Measurements from ENCODE around the gene LCE3C. TPM values are rescaled to one million over a fixed set of nuclear protein-coding genes. Genes with fewer than 3 reads are reported as not detected.

Gene LCE3C
- polyA plus RNA-seq, 1 experiment: not detected

DNA sequence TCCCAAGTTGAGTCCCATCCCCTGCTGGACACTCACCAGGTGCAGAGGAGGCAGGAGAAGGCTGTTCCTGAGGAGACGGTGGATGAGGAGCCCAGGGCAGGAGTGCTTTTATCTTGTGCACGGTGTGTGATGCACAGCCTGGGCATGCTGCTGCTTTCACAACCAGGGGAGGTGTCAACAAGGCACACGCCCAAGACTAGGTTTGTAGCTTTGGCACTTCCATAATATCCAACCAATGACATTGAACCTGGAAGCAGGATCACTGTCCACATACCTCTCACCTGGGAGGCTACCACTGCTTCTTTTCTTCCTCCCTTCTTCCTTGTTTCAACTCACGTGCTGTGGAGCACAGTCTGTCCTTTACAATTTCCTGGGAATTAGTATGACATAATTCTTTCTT is 19.6 kb upstream of the LCE3C start, which contains the start of gene LCE3D:
TSS of gene LCE3D (minus strand) at position 84 of the 400 bp plus-strand sequence. CDS start 580 bp downstream, outside the sequence.
- CTCF ChIA-PET: no interaction called here
- H3K4me3 ChIP-seq (ENCODE audit: low read depth, low read length): no peak within 1 kb of the TSS
- TF ChIP-seq, protein P1, sequence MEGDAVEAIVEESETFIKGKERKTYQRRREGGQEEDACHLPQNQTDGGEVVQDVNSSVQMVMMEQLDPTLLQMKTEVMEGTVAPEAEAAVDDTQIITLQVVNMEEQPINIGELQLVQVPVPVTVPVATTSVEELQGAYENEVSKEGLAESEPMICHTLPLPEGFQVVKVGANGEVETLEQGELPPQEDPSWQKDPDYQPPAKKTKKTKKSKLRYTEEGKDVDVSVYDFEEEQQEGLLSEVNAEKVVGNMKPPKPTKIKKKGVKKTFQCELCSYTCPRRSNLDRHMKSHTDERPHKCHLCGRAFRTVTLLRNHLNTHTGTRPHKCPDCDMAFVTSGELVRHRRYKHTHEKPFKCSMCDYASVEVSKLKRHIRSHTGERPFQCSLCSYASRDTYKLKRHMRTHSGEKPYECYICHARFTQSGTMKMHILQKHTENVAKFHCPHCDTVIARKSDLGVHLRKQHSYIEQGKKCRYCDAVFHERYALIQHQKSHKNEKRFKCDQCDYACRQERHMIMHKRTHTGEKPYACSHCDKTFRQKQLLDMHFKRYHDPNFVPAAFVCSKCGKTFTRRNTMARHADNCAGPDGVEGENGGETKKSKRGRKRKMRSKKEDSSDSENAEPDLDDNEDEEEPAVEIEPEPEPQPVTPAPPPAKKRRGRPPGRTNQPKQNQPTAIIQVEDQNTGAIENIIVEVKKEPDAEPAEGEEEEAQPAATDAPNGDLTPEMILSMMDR (IDR thresholded peaks at IDR 0.05; ENCODE audit: insufficient read depth, low read depth, low read length): no peak
- no peak for DNase-seq (ENCODE audit: low read depth)
- POLR2A ChIA-PET: no interaction called here
- H3K27me3 ChIP-seq (ENCODE audit: control insufficient read depth, insufficient read depth, low read length): no peaks in the 10 kb centered on the region
- no peaks in the 10 kb centered on the region for H3K36me3 ChIP-seq (ENCODE audit: control insufficient read depth, insufficient read depth, low read length)

DNA sequence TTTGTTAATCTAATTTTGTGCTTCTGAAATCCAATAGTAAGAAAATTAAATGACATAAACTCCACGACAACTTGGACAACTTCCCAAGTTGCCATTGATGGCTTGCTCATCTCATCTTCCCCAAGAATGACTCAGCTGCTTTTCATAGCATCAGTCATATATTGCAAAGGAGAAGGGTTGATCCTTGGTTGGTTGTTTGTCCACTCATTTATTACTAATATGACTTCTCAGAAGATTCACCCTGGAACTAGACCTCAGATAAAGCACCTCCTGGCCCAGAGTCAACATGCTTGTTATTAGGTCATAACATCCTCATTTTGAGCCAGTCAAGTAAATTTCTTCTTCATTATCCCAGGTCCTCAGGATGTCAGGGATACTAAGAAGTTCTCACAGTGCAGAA is 17.4 kb upstream of the LCE3C start:
- ChIA-PET CTCF (no interaction called here), POLR2A (no interaction called here)
- Histone ChIP-seq H3K27me3 (ENCODE audit: control insufficient read depth, insufficient read depth, low read length) (no peaks in the 10 kb centered on the region), H3K4me3 (ENCODE audit: low read depth, low read length) (no peak overlapping the region), H3K36me3 (ENCODE audit: control insufficient read depth, insufficient read depth, low read length) (no peaks in the 10 kb centered on the region)
- no peak for DNase-seq (ENCODE audit: low read depth)
- TF ChIP-seq, protein P1 (IDR thresholded peaks at IDR 0.05; ENCODE audit: insufficient read depth, low read depth, low read length): no peak

DNA sequence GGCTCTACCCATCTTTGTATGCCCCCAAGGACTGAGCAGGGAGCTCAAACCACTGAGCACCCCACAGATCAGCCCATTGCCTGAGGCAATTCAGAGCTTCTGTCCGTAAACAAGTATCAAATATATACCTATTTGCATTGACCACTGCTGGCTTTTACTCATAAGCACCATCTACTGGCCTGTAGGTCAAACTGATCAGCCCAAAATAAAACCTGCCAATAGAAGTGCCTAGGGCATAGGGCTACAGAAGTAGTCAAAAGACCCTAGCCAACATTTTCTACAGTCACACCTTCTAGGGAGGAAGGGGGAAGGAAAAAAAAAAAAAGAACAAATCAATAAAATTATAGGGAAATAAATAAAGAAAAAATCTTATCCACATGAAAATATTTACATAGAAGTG is 14.4 kb upstream of the LCE3C start:
- H3K4me3 ChIP-seq (ENCODE audit: low read depth, low read length): no peak overlapping the region
- ChIA-PET CTCF (no interaction called here), POLR2A (no interaction called here)
- no peaks in the 10 kb centered on the region for H3K27me3 ChIP-seq (ENCODE audit: control insufficient read depth, insufficient read depth, low read length)
- no peaks in the 10 kb centered on the region for H3K36me3 ChIP-seq (ENCODE audit: control insufficient read depth, insufficient read depth, low read length)
- no peak for DNase-seq (ENCODE audit: low read depth)
- TF ChIP-seq, protein P1 (IDR thresholded peaks at IDR 0.05; ENCODE audit: insufficient read depth, low read depth, low read length): no peak

DNA sequence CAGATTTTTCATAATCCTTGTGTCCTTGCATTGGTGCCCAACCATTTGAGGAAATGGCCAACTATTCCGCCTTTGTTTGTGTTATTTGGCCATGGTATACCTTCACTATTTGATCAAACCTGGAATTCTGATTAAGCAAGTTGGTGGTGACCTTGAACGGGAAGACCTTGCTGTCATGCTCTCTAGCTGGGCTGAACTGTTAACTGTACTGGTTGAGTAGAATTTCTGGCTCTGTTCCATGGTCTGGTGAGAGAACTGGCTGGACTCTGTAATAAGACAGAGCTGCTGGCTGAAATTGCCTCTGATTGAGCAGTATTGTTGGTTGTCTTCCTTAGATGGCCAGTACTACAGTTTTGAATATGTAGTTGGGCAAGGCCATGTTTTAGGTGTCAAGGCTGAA is 3.0 kb upstream of the LCE3C start:
- TF ChIP-seq, protein P1 (IDR thresholded peaks at IDR 0.05; ENCODE audit: insufficient read depth, low read depth, low read length): no peak
- no peaks in the 10 kb centered on the region for H3K36me3 ChIP-seq (ENCODE audit: control insufficient read depth, insufficient read depth, low read length)
- CTCF ChIA-PET: no interaction called here

DNA sequence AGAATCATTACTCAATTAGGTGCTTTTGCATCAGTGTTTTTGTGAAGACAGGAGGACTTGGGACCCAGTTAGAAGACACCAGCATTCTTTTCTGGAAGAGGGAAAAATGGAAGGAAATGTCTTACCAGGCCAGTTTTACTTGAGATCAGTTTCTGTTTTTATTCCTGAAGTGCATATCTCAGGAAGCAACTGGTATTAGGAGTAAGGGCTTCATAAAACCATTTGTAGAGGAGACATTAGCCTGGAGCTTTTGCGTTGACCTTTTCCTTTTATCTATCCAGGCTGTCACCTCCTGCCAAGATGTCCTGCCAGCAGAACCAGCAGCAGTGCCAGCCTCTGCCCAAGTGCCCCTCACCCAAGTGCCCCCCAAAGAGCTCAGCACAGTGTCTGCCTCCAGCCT is 13.5 kb downstream of the LCE3C start, which contains the start of gene LCE3B:
TSS of gene LCE3B (plus strand) at position 301 of the 400 bp plus-strand sequence. CDS start at position 301, 0 bp downstream.
- TF ChIP-seq, protein P1 (IDR thresholded peaks at IDR 0.05; ENCODE audit: insufficient read depth, low read depth, low read length): no peak
- no peak for DNase-seq (ENCODE audit: low read depth)
- ChIA-PET CTCF (no interaction called here), POLR2A (no interaction called here)
- no peaks in the 10 kb centered on the region for H3K36me3 ChIP-seq (ENCODE audit: control insufficient read depth, insufficient read depth, low read length)
- no peak within 1 kb of the TSS for H3K4me3 ChIP-seq (ENCODE audit: low read depth, low read length)
- H3K27me3 ChIP-seq (ENCODE audit: control insufficient read depth, insufficient read depth, low read length): no peaks in the 10 kb centered on the region

More for the DNA sequence above, 3.0 kb upstream of the LCE3C start:
- POLR2A ChIA-PET: no interaction called here
- Histone ChIP-seq H3K4me3 (ENCODE audit: low read depth, low read length) (no peak overlapping the region), H3K27me3 (ENCODE audit: control insufficient read depth, insufficient read depth, low read length) (no peaks in the 10 kb centered on the region)
- no peak for DNase-seq (ENCODE audit: low read depth)

Measured in BJ (cell line).